K562 (cell line): ENCODE measurements around the gene ATP2A3. TPM values are rescaled to one million over a fixed set of nuclear protein-coding genes. Genes with fewer than 3 reads are reported as not detected.
A peak's percentile ranks its signal among the peaks of the same experiment; 100 is the strongest.

Experiments
- ETV1 ChIP-seq: fragments of 450-650 bp; conservative IDR thresholded peaks from 2 replicates; pipeline ENCODE4 v1.6.1; 2016; ENCODE audit warnings: missing genetic modification characterization, control low read depth, low read depth, missing compliant biosample characterization
- FIP1L1 ChIP-seq: fragments of 200-400 bp; formaldehyde crosslinking; IDR thresholded peaks from 2 replicates; pipeline ENCODE4 v1.6.1; 2018; ENCODE audit warnings: mild to moderate bottlenecking, low read depth, low read length; ENCODE audit not compliant: poor library complexity, severe bottlenecking
- RFX1 ChIP-seq: fragments of 450-650 bp; IDR thresholded peaks from 2 replicates; pipeline ENCODE4 v1.6.1; 2016; ENCODE audit warnings: mild to moderate bottlenecking, moderate library complexity
- SMAD4 ChIP-seq: fragments of 250-450 bp; sonication (Bioruptor Pico); conservative IDR thresholded peaks from 2 replicates; pipeline ENCODE4 v1.8.0; 2021; ENCODE audit warnings: inconsistent platforms, mild to moderate bottlenecking, moderate library complexity
- SREBF1 ChIP-seq: fragments of 150-350 bp; IDR thresholded peaks from 2 replicates; pipeline ENCODE4 v1.6.1; 2014; ENCODE audit warnings: antibody characterized with exemption, low read depth, low read length, borderline replicate concordance
- TCF3 ChIP-seq: sonication (generic); formaldehyde crosslinking; IDR thresholded peaks from 2 replicates; pipeline ENCODE4 v1.4.0; 2020; ENCODE audit warnings: mild to moderate bottlenecking, missing genetic modification reagents
- ZKSCAN1 ChIP-seq: fragments of 150-350 bp; IDR thresholded peaks from 2 replicates; pipeline ENCODE4 v1.6.1; 2016; ENCODE audit warnings: low read depth, low read length
- polyA plus RNA-seq, 8 experiments: library from polyadenylated mRNA; depleted of rRNA in 4 of 8; stranded (reverse) in 5 of 8; unstranded in 3 of 8; fragments of >200 nt; fragmentation: Nextera tagmentation in 2 of 8; fragmentation: Illumina TruSeq in 1 of 8; extraction: Ambion mirVana in 2 of 8; extraction: Trizol in 1 of 8; gene quantifications; 2 replicates each; pipeline versions ENCODE4 v1.2.1 to v1.2.3, GENCODE V29; 2011 to 2014; ENCODE audit warnings: inconsistent platforms in 1 of 8, missing spikeins in 1 of 8
- total RNA-seq, 7 experiments: library from RNA; depleted of rRNA in 6 of 7; stranded (reverse); fragments of >200 nt in 6 of 7; fragmentation: Illumina TruSeq in 2 of 7; extraction: Trizol in 2 of 7; gene quantifications; 2 replicates each; pipeline versions ENCODE4 v1.2.1 to v1.2.3, GENCODE V29; 2011 to 2021; ENCODE audit warnings: low replicate concordance in 1 of 7
- TF ChIP-seq, protein P1 (sequence below): fragments of 200-600 bp; sonication (generic); IDR thresholded peaks from one replicate; pipeline ENCODE4 v1.6.1; 2012; ENCODE audit warnings: mild to moderate bottlenecking, low read depth, low read length, inconsistent platforms
- TF ChIP-seq, protein P2 (sequence below): fragments of 150-350 bp; IDR thresholded peaks from 2 replicates; pipeline ENCODE4 v1.6.1; 2014; ENCODE audit warnings: low read depth, mild to moderate bottlenecking, low read length, borderline replicate concordance

Gene ATP2A3
- total and polyA plus RNA-seq, 9 of the 15 experiments (the other 6 are each of a cell fraction or from before 2014, with no cell fraction given), result 0.65 to 103 (median 31.3) TPM

DNA sequence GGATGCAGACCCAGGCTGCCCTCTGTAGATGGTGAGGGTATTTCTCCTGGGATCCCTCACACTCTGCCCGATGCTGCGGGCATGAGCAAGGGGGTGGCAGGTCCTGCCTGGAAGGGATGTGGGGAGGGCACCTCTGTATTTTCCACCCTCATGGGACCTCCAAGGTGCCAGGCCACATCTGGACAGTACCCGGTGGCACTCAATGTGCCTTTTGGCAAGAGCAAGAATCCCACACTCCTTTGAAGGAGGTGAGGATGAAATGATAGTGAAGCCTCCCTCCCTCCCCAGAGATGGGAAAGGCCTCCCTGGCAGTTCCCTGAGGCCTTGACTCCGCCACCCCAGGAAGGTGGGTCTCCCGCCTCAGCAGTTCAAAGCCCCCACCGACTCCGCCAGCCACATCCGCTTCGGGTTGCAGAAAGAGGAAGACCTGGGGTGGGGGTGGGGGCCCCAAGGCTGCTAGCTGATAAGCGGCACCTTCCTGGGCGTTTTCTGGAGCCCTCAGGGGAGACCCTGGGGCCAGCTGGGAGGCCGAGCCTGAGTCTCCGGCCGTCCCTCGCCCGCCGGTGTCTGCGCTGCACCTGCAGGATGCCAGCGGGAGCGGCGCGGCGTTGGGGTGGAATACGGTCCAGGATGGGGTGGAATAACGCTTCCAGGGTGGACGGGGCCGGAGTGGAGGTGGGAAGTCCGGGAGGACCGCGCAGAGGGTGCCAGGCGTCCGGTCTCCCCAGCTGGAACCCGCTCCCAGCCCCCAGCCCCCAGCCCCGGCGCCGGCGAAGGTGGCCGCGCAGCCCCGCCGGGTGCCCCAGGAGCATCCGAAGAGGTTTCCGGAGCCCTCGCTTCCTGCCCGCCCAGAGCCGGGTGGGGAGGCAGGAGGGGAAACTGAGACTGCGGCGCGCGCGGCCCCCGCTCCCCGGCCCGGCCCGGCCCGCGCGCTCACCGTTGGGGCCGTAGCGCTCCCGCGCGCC, 718 bp downstream of the ATP2A3 start (continued):
- TF ChIP-seq, protein P1, sequence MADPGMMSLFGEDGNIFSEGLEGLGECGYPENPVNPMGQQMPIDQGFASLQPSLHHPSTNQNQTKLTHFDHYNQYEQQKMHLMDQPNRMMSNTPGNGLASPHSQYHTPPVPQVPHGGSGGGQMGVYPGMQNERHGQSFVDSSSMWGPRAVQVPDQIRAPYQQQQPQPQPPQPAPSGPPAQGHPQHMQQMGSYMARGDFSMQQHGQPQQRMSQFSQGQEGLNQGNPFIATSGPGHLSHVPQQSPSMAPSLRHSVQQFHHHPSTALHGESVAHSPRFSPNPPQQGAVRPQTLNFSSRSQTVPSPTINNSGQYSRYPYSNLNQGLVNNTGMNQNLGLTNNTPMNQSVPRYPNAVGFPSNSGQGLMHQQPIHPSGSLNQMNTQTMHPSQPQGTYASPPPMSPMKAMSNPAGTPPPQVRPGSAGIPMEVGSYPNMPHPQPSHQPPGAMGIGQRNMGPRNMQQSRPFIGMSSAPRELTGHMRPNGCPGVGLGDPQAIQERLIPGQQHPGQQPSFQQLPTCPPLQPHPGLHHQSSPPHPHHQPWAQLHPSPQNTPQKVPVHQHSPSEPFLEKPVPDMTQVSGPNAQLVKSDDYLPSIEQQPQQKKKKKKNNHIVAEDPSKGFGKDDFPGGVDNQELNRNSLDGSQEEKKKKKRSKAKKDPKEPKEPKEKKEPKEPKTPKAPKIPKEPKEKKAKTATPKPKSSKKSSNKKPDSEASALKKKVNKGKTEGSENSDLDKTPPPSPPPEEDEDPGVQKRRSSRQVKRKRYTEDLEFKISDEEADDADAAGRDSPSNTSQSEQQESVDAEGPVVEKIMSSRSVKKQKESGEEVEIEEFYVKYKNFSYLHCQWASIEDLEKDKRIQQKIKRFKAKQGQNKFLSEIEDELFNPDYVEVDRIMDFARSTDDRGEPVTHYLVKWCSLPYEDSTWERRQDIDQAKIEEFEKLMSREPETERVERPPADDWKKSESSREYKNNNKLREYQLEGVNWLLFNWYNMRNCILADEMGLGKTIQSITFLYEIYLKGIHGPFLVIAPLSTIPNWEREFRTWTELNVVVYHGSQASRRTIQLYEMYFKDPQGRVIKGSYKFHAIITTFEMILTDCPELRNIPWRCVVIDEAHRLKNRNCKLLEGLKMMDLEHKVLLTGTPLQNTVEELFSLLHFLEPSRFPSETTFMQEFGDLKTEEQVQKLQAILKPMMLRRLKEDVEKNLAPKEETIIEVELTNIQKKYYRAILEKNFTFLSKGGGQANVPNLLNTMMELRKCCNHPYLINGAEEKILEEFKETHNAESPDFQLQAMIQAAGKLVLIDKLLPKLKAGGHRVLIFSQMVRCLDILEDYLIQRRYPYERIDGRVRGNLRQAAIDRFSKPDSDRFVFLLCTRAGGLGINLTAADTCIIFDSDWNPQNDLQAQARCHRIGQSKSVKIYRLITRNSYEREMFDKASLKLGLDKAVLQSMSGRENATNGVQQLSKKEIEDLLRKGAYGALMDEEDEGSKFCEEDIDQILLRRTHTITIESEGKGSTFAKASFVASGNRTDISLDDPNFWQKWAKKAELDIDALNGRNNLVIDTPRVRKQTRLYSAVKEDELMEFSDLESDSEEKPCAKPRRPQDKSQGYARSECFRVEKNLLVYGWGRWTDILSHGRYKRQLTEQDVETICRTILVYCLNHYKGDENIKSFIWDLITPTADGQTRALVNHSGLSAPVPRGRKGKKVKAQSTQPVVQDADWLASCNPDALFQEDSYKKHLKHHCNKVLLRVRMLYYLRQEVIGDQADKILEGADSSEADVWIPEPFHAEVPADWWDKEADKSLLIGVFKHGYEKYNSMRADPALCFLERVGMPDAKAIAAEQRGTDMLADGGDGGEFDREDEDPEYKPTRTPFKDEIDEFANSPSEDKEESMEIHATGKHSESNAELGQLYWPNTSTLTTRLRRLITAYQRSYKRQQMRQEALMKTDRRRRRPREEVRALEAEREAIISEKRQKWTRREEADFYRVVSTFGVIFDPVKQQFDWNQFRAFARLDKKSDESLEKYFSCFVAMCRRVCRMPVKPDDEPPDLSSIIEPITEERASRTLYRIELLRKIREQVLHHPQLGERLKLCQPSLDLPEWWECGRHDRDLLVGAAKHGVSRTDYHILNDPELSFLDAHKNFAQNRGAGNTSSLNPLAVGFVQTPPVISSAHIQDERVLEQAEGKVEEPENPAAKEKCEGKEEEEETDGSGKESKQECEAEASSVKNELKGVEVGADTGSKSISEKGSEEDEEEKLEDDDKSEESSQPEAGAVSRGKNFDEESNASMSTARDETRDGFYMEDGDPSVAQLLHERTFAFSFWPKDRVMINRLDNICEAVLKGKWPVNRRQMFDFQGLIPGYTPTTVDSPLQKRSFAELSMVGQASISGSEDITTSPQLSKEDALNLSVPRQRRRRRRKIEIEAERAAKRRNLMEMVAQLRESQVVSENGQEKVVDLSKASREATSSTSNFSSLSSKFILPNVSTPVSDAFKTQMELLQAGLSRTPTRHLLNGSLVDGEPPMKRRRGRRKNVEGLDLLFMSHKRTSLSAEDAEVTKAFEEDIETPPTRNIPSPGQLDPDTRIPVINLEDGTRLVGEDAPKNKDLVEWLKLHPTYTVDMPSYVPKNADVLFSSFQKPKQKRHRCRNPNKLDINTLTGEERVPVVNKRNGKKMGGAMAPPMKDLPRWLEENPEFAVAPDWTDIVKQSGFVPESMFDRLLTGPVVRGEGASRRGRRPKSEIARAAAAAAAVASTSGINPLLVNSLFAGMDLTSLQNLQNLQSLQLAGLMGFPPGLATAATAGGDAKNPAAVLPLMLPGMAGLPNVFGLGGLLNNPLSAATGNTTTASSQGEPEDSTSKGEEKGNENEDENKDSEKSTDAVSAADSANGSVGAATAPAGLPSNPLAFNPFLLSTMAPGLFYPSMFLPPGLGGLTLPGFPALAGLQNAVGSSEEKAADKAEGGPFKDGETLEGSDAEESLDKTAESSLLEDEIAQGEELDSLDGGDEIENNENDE, result no peak
- no peak for TF ChIP-seq ZKSCAN1
- TF ChIP-seq SREBF1, result no peak
- TF ChIP-seq FIP1L1, result peak; percentile 65
- TF ChIP-seq, protein P2, sequence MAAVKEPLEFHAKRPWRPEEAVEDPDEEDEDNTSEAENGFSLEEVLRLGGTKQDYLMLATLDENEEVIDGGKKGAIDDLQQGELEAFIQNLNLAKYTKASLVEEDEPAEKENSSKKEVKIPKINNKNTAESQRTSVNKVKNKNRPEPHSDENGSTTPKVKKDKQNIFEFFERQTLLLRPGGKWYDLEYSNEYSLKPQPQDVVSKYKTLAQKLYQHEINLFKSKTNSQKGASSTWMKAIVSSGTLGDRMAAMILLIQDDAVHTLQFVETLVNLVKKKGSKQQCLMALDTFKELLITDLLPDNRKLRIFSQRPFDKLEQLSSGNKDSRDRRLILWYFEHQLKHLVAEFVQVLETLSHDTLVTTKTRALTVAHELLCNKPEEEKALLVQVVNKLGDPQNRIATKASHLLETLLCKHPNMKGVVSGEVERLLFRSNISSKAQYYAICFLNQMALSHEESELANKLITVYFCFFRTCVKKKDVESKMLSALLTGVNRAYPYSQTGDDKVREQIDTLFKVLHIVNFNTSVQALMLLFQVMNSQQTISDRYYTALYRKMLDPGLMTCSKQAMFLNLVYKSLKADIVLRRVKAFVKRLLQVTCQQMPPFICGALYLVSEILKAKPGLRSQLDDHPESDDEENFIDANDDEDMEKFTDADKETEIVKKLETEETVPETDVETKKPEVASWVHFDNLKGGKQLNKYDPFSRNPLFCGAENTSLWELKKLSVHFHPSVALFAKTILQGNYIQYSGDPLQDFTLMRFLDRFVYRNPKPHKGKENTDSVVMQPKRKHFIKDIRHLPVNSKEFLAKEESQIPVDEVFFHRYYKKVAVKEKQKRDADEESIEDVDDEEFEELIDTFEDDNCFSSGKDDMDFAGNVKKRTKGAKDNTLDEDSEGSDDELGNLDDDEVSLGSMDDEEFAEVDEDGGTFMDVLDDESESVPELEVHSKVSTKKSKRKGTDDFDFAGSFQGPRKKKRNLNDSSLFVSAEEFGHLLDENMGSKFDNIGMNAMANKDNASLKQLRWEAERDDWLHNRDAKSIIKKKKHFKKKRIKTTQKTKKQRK, result no peak
- peak; percentile 60 for TF ChIP-seq ETV1
- peak; percentile 55 for TF ChIP-seq TCF3
- TF ChIP-seq RFX1, result no peak
- TF ChIP-seq SMAD4 (CRISPR knock-in tag), result 0 out of 2 replicates have a peak, but pooled peaks have one; percentile 13
